Neural cell (in vitro differentiated cells): Measurements from ENCODE around the gene ALDH4A1.

Experiments
- CTCF ChIP-seq: fragments of 450-650 bp; IDR thresholded peaks from 2 replicates; pipeline ENCODE4 v1.5.1; 2014; ENCODE audit warnings: antibody characterized with exemption, mild to moderate bottlenecking, moderate library complexity; ENCODE audit not compliant: poor library complexity, severe bottlenecking
- EZH2 ChIP-seq: fragments of 200-600, 300-800 bp; shearing (Covaris generic), sonication (generic); IDR thresholded peaks from 2 replicates; pipeline ENCODE4 v1.6.1; 2014; ENCODE audit warnings: antibody characterized with exemption, low read length, borderline replicate concordance, mild to moderate bottlenecking; ENCODE audit not compliant: insufficient read depth, poor library complexity, severe bottlenecking
- MXI1 ChIP-seq: fragments of 450-650 bp; conservative IDR thresholded peaks from 2 replicates; pipeline ENCODE4 v1.6.1; 2014; ENCODE audit warnings: antibody characterized with exemption, mild to moderate bottlenecking; ENCODE audit not compliant: poor library complexity, severe bottlenecking
- POLR2AphosphoS5 ChIP-seq: IDR thresholded peaks from 2 replicates; pipeline ENCODE4 v1.6.1; 2012

GRCh38 chr1:18928985-18929384 is 26.6 kb upstream of the ALDH4A1 start:
- TF ChIP-seq CTCF = no peak
- no peak for TF ChIP-seq MXI1
- TF ChIP-seq POLR2AphosphoS5 = no peak
- no peak for TF ChIP-seq EZH2
